ENCODE measurements around the gene LRRN3.
"Not testable (repeated sequence)": the region's sequence is repeated elsewhere in the genome, so short reads cannot be mapped to it uniquely, and the experiment has no call there.

LRRN3 gene

DNA sequence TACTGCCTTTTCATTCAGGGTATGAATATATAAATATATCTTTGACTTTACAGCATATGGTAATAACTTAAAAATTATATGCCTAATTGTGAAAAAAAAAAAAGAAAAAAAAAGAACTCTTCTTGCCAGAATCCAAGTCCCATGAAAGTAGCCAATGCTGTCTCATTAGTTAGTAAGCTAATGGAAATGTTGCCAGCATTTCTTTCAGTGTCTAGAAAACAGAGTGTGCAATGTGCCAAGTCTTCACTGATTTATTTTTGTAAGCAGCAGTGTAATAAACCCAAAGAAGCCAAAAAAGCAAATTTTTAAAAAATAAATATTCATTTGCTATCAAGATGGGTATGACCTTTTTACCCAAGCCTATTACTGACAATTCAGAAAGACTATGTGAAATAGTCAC is 31.1 kb upstream of the LRRN3 start:
- no peak overlapping the region for H3K4me3 ChIP-seq (ENCODE audit: low read depth, low read length)
- no peak for DNase-seq (ENCODE audit: low read depth)
- in situ Hi-C loops (cut with HindIII; ENCODE audit: low sequenced_read_pairs): no loop called here
- TF ChIP-seq, protein P1, sequence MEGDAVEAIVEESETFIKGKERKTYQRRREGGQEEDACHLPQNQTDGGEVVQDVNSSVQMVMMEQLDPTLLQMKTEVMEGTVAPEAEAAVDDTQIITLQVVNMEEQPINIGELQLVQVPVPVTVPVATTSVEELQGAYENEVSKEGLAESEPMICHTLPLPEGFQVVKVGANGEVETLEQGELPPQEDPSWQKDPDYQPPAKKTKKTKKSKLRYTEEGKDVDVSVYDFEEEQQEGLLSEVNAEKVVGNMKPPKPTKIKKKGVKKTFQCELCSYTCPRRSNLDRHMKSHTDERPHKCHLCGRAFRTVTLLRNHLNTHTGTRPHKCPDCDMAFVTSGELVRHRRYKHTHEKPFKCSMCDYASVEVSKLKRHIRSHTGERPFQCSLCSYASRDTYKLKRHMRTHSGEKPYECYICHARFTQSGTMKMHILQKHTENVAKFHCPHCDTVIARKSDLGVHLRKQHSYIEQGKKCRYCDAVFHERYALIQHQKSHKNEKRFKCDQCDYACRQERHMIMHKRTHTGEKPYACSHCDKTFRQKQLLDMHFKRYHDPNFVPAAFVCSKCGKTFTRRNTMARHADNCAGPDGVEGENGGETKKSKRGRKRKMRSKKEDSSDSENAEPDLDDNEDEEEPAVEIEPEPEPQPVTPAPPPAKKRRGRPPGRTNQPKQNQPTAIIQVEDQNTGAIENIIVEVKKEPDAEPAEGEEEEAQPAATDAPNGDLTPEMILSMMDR (IDR thresholded peaks at IDR 0.05; ENCODE audit: low read depth, low read length, missing control alignments): no peak

DNA sequence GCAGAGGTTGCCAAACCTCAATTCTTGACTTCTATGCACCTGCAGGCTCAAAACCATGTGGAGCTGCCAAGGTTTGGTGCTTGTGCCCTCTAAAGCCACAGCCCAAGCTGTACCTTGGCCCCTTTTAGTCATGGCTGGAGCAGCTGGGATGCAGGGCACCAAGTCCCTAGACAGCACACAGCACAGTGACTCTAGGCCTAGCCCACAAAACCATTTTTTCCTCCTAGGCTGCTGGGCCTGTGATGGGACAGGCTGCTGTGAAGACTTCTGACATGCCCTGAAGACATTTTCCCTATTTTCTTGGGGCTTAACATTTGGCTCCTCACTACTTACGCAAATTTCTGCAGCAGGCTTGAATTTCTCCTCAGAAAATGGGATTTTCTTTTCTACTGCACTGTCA is 27.8 kb upstream of the LRRN3 start:
- in situ Hi-C loops (cut with HindIII; ENCODE audit: low sequenced_read_pairs): no loop called here
- no peak for DNase-seq (ENCODE audit: low read depth)
- no peak overlapping the region for H3K4me3 ChIP-seq (ENCODE audit: low read depth, low read length)
- TF ChIP-seq, protein P1 (IDR thresholded peaks at IDR 0.05; ENCODE audit: low read depth, low read length, missing control alignments): no peak

DNA sequence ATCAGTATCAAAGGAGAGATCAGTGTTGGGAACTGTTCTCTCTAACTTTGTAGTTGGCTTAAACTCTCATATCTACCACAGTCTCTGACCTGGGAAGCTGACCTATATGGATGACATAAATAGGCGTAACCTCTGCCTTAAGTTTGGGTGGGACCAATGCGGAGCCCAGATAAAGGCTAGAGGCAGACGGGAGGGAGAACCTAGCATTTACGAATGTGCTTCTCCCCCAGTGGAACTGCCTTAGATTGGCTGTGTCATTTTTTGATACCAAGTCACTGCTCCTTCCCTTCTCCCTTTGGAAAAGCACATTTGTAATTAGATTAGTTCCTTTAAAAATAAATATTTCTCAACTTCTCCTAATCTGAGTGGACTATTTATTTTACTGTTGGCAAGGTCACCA is 23.7 kb upstream of the LRRN3 start:
- H3K4me3 ChIP-seq (ENCODE audit: low read depth, low read length): no peak overlapping the region
- TF ChIP-seq, protein P1 (IDR thresholded peaks at IDR 0.05; ENCODE audit: low read depth, low read length, missing control alignments): no peak
- no peak for DNase-seq (ENCODE audit: low read depth)
- in situ Hi-C loops (cut with HindIII; ENCODE audit: low sequenced_read_pairs): no loop called here

DNA sequence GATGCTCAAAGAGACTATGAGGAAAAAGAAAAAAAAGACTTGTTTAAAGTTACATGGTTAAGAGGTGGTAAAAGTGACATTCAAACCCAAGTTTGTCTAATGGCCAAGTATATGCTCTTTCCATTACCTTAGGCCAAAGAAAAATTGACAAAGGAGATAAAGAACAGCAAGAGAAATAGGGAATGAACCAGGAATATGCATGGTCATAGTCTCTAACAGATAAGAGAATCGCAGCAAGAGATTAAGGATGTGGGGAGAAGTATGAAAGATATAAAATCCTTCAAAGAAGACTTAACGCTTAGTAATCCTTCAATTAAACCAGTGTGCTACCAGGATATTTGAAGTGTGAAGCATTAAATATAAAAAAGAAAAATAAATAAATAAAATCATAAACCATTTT is 23.2 kb upstream of the LRRN3 start:
- in situ Hi-C loops (cut with HindIII; ENCODE audit: low sequenced_read_pairs): no loop called here
- TF ChIP-seq, protein P1 (IDR thresholded peaks at IDR 0.05; ENCODE audit: low read depth, low read length, missing control alignments): no peak
- DNase-seq (ENCODE audit: low read depth): no peak
- H3K4me3 ChIP-seq (ENCODE audit: low read depth, low read length): no peak overlapping the region

DNA sequence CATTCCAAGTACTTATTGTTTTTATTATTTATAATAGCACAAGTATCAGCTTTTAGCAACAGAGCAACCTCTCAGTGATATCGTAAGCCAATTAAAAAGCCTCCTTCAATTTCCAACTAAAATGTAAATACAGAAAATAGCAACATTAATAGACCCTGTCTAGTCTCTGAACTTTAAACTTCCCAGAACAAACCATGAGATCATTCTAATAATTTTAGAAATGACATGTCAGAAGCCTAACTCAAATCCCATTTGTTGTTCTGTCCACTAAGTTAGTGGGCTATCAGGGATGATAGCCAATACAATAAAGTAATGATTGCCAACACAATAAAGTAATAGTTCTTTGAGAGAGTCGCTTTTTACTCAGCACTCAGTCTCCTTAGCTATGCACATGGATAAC is 22.3 kb upstream of the LRRN3 start:
- in situ Hi-C loops (cut with HindIII; ENCODE audit: low sequenced_read_pairs): no loop called here
- no peak overlapping the region for H3K4me3 ChIP-seq (ENCODE audit: low read depth, low read length)

DNA sequence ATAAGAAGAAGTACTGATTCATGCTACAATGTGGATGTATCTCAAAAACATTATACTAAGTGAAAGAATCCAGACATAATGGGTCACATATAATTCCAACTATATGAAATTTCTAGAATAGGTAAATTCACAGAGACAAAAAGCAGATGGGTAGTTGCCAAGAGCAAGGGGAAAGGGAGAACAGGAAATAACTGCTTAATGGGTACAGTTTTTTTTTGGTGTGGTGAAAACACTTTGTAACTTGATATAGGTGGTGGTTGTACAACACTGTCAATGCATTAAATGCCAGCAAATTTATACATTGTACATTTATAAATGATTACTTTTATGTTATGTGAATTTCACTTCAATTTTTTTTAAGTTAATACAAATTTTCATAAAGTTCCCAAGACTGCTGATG is 19.4 kb upstream of the LRRN3 start:
- DNase-seq (ENCODE audit: low read depth): no peak
- no peak overlapping the region for H3K4me3 ChIP-seq (ENCODE audit: low read depth, low read length)
- in situ Hi-C loops (cut with HindIII; ENCODE audit: low sequenced_read_pairs): no loop called here
- TF ChIP-seq, protein P1 (IDR thresholded peaks at IDR 0.05; ENCODE audit: low read depth, low read length, missing control alignments): no peak

More for the DNA sequence above, 22.3 kb upstream of the LRRN3 start:
- TF ChIP-seq, protein P1 (IDR thresholded peaks at IDR 0.05; ENCODE audit: low read depth, low read length, missing control alignments): no peak
- DNase-seq (ENCODE audit: low read depth): no peak

DNA sequence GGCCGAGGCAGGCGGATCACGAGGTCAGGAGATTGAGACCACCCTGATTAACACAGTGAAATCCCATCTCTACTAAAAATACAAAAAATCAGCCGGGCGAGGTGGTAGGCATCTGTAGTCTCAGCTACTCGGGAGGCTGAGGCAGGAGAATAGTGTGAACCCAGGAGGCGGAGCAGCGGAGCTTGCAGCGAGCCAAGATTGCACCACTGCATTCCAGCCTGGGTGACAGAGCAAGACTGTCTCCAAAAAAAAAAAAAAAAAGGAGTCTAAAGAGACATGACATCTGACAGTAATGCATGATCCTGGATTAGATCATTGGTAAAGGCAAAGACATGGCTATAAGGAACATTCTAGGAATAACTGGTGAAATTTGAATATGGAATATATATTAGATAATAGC is 18.3 kb upstream of the LRRN3 start:
- H3K4me3 ChIP-seq (ENCODE audit: low read depth, low read length); DNase-seq (ENCODE audit: low read depth); in situ Hi-C loops (cut with HindIII; ENCODE audit: low sequenced_read_pairs): not testable (repeated sequence)
